ENCODE results near the gene WBP1. TPM values are rescaled to one million over a fixed set of nuclear protein-coding genes. Genes with fewer than 3 reads are reported as not detected.
A peak's percentile ranks its signal among the peaks of the same experiment; 100 is the strongest.

WBP1 gene
- total RNA-seq, 1 experiment from 2014 or later: 67.6 TPM

DNA sequence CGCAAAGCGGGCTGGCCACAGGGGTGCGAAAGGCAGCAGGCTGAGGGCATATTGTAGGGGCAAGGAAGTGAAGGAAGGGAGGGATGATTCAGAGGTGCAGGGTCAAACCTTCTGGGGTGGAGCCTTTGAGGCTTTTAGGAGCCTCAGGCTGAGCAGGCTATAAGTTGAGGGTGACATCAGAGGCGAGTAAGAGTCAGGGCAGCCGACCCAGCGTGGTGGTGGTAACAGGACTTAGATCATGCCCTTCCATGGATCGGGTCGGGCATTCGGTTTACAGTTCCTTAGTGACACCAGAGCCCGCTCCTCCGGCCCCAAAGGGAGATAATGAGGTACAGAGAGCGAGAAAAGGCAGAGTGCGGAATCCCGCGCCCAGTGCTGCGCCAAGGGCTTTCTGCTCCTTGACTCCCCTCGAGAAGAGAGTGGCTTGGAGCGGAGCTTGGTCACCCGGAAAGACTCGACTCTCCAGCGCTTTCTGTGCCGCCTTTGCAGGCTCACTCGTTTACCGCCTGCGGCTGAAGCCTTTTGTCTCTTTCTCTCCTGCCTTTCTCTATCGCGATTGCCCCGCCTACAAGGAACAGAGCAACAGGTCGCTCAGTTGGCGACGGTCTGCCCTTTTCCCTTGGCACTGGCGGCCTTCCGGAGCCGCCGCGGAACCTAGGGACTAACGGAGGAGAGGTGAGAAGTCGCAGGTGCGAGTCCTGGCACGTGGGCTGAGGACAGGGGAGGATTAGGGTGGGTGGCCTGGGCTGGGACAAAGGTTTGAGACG is 40.4 kb downstream of the WBP1 start:
- Histone ChIP-seq H3K4me1 (ENCODE audit: control insufficient read depth, insufficient read depth, low read length) (peaks cover 34% of the 10 kb centered on the region), H3K27ac (ENCODE audit: low read length) (peak overlapping the region; percentile 81), H3K9me3 (ENCODE audit: control insufficient read depth, insufficient read depth, low read depth, low read length) (no peaks in the 10 kb centered on the region), H3K4me3 (ENCODE audit: low read depth in 2 of 2, low read length in 2 of 2) (peak overlapping the region; percentile 43 to 65), H3K27me3 (ENCODE audit: control insufficient read depth, insufficient read depth, low read length) (no peaks in the 10 kb centered on the region), H3K36me3 (ENCODE audit: control insufficient read depth, insufficient read depth, low read length) (no peaks in the 10 kb centered on the region)
- BruUV-seq (replicated peaks): no TSS peak
- intact Hi-C loops (cut with micrococcal nuclease; ENCODE audit: unreplicated experiment): no loop called here
- TF ChIP-seq SIN3A (IDR thresholded peaks at IDR 0.05; ENCODE audit: borderline replicate concordance, insufficient read depth, low read depth, low read length) (no peak; the same call in 1 of the 2 replicates), TCF7L2 (IDR thresholded peaks at IDR 0.05; ENCODE audit: low read depth, low read length) (no peak), POLR2AphosphoS5 (IDR thresholded peaks at IDR 0.05; ENCODE audit: low read depth, low read length) (no peak; the same call in none of the 2 replicates)
- TF ChIP-seq, protein P1, sequence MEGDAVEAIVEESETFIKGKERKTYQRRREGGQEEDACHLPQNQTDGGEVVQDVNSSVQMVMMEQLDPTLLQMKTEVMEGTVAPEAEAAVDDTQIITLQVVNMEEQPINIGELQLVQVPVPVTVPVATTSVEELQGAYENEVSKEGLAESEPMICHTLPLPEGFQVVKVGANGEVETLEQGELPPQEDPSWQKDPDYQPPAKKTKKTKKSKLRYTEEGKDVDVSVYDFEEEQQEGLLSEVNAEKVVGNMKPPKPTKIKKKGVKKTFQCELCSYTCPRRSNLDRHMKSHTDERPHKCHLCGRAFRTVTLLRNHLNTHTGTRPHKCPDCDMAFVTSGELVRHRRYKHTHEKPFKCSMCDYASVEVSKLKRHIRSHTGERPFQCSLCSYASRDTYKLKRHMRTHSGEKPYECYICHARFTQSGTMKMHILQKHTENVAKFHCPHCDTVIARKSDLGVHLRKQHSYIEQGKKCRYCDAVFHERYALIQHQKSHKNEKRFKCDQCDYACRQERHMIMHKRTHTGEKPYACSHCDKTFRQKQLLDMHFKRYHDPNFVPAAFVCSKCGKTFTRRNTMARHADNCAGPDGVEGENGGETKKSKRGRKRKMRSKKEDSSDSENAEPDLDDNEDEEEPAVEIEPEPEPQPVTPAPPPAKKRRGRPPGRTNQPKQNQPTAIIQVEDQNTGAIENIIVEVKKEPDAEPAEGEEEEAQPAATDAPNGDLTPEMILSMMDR (IDR thresholded peaks at IDR 0.05): no peak
- TF ChIP-seq, protein P2, sequence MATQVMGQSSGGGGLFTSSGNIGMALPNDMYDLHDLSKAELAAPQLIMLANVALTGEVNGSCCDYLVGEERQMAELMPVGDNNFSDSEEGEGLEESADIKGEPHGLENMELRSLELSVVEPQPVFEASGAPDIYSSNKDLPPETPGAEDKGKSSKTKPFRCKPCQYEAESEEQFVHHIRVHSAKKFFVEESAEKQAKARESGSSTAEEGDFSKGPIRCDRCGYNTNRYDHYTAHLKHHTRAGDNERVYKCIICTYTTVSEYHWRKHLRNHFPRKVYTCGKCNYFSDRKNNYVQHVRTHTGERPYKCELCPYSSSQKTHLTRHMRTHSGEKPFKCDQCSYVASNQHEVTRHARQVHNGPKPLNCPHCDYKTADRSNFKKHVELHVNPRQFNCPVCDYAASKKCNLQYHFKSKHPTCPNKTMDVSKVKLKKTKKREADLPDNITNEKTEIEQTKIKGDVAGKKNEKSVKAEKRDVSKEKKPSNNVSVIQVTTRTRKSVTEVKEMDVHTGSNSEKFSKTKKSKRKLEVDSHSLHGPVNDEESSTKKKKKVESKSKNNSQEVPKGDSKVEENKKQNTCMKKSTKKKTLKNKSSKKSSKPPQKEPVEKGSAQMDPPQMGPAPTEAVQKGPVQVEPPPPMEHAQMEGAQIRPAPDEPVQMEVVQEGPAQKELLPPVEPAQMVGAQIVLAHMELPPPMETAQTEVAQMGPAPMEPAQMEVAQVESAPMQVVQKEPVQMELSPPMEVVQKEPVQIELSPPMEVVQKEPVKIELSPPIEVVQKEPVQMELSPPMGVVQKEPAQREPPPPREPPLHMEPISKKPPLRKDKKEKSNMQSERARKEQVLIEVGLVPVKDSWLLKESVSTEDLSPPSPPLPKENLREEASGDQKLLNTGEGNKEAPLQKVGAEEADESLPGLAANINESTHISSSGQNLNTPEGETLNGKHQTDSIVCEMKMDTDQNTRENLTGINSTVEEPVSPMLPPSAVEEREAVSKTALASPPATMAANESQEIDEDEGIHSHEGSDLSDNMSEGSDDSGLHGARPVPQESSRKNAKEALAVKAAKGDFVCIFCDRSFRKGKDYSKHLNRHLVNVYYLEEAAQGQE (IDR thresholded peaks at IDR 0.05; ENCODE audit: insufficient read depth in 1 of 2, low read depth in 2 of 2, low read length in 1 of 2): no peak
- in situ Hi-C loops (cut with HindIII; ENCODE audit: low pct_unique_long_range_greater_than_20kb, low sequenced_read_pairs): no loop called here
- DNase-seq (ENCODE audit: low read depth, low spot score): no peak
- ChIA-PET POLR2A (no interaction called here), CTCF (no interaction called here)
- ATAC-seq: peak; percentile 17

DNA sequence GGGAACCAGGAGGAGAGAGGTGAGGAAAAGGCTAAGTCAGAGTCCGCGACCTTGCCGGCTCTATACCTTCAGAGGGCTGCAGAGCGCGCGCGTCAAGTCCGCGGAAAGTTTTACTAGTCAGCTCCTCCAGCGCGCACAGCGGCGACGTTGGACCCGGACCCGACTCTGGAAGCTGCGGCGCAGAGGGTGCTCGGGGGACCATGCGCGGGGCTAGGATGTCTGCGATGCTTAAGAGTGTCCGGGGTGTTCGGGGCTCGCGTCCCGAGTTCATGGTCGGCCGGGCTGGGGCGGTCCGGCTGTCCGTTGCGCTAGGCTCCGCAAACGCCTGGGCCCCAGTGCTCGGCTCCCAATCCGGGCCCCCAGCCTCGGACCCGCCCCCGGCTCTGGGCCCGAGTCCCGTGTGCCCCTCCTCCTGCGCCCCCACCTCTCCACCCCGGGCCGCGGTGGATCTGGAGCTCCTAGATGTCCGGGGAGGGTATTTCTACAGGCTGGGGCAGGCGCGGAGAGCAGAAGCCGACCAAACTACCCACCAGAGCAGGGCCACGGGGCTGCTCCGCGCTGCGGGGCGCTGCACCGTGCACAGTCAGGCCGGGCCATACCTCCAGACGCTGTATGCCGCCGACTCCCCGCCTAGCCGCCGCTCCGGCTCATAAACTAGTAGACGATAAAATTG is 41.2 kb downstream of the WBP1 start, which contains the start of gene LBX2:
Gene LBX2, minus strand, starts transcription at position 337 of the 673 bp plus-strand sequence. Its CDS starts 66 bp downstream, at position 271.
- H3K4me1 ChIP-seq (ENCODE audit: control insufficient read depth, insufficient read depth, low read length): peaks cover 39% of the 10 kb centered on the region
- ATAC-seq: peak; percentile 44
- H3K36me3 ChIP-seq (ENCODE audit: control insufficient read depth, insufficient read depth, low read length): no peaks in the 10 kb centered on the region
- H3K27me3 ChIP-seq (ENCODE audit: control insufficient read depth, insufficient read depth, low read length): no peaks in the 10 kb centered on the region
- intact Hi-C loops (cut with micrococcal nuclease; ENCODE audit: unreplicated experiment) (no loop called here), in situ Hi-C loops (cut with HindIII; ENCODE audit: low pct_unique_long_range_greater_than_20kb, low sequenced_read_pairs) (no loop called here)
- H3K27ac ChIP-seq (ENCODE audit: low read length): peak within 1 kb of the TSS; percentile 81
- no TSS peak for BruUV-seq (replicated peaks)
- peak within 1 kb of the TSS; percentile 43 to 65 for H3K4me3 ChIP-seq (ENCODE audit: low read depth in 2 of 2, low read length in 2 of 2)
- DNase-seq (ENCODE audit: low read depth, low spot score): no peak
- TF ChIP-seq POLR2AphosphoS5 (IDR thresholded peaks at IDR 0.05; ENCODE audit: low read depth, low read length) (no peak; the same call in 1 of the 2 replicates), TCF7L2 (IDR thresholded peaks at IDR 0.05; ENCODE audit: low read depth, low read length) (no peak), SIN3A (IDR thresholded peaks at IDR 0.05; ENCODE audit: borderline replicate concordance, insufficient read depth, low read depth, low read length) (no peak)
- TF ChIP-seq, protein P2 (IDR thresholded peaks at IDR 0.05; ENCODE audit: insufficient read depth in 1 of 2, low read depth in 2 of 2, low read length in 1 of 2): no peak
- TF ChIP-seq, protein P1 (IDR thresholded peaks at IDR 0.05): no peak
- ChIA-PET CTCF (interaction anchor here (0.6 kb wide), 1 partner anchor 48 kb away, joined by 3 read pairs; no protein-coding TSS in a partner anchor), POLR2A (no interaction called here)
- no peaks in the 10 kb centered on the region for H3K9me3 ChIP-seq (ENCODE audit: control insufficient read depth, insufficient read depth, low read depth, low read length)
